ENCODE data around the gene GSE1. TPM values are rescaled to one million over a fixed set of nuclear protein-coding genes. Genes with fewer than 3 reads are reported as not detected.

The GSE1 gene
- total RNA-seq, 1 donor from 2014 or later: 120 TPM

DNA sequence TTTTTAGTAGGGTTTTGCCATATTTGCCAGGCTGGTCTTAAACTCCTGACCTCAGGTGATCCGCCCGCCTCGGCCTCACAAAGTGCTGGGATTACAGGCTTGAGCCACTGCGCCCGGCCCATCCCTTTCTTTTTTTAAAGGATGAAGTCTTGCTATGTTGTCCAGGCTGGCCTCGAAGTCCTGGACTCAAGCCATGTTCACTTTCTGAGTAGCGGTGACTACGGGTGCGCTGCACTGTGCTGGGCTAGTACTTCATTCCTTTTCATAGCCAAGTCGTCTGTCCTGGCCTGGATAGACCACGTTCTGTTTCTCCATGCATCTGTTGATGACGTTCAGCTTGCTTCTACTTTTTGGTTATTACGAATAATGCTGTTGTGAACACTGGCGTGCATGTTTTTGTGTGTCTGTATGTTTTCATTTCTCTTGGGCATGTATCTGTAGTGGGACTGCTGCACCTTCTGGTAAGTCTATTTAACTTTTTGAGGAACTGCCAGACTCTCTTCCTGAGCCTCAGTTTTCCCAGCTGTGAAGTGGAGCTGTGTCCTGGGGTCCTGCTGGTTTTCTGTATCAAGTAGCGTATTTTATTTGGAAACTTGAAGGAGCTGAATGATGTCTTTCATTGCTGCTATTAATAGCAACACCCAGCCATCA lies 40.0 kb upstream of the GSE1 start:
- Histone ChIP-seq H3K27ac (peak overlapping the region; percentile 87 to 91), H3K36me3 (no peaks in the 10 kb centered on the region), H3K27me3 (no peaks in the 10 kb centered on the region), H3K9me3 (no peaks in the 10 kb centered on the region), H3K4me1 (peaks cover 13 to 20% of the 10 kb centered on the region in 2 donors), H3K4me3 (no peak overlapping the region)
- TF ChIP-seq, protein P1, sequence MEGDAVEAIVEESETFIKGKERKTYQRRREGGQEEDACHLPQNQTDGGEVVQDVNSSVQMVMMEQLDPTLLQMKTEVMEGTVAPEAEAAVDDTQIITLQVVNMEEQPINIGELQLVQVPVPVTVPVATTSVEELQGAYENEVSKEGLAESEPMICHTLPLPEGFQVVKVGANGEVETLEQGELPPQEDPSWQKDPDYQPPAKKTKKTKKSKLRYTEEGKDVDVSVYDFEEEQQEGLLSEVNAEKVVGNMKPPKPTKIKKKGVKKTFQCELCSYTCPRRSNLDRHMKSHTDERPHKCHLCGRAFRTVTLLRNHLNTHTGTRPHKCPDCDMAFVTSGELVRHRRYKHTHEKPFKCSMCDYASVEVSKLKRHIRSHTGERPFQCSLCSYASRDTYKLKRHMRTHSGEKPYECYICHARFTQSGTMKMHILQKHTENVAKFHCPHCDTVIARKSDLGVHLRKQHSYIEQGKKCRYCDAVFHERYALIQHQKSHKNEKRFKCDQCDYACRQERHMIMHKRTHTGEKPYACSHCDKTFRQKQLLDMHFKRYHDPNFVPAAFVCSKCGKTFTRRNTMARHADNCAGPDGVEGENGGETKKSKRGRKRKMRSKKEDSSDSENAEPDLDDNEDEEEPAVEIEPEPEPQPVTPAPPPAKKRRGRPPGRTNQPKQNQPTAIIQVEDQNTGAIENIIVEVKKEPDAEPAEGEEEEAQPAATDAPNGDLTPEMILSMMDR (IDR thresholded peaks at IDR 0.05): no peak
- no peak for DNase-seq (ENCODE audit: low spot score in 2 of 2)
- intact Hi-C loops (cut with DNase I): loop anchor here (1.0 to 5.0 kb wide), 2 partner anchors 18 to 61 kb away; no protein-coding TSS in a partner anchor

DNA sequence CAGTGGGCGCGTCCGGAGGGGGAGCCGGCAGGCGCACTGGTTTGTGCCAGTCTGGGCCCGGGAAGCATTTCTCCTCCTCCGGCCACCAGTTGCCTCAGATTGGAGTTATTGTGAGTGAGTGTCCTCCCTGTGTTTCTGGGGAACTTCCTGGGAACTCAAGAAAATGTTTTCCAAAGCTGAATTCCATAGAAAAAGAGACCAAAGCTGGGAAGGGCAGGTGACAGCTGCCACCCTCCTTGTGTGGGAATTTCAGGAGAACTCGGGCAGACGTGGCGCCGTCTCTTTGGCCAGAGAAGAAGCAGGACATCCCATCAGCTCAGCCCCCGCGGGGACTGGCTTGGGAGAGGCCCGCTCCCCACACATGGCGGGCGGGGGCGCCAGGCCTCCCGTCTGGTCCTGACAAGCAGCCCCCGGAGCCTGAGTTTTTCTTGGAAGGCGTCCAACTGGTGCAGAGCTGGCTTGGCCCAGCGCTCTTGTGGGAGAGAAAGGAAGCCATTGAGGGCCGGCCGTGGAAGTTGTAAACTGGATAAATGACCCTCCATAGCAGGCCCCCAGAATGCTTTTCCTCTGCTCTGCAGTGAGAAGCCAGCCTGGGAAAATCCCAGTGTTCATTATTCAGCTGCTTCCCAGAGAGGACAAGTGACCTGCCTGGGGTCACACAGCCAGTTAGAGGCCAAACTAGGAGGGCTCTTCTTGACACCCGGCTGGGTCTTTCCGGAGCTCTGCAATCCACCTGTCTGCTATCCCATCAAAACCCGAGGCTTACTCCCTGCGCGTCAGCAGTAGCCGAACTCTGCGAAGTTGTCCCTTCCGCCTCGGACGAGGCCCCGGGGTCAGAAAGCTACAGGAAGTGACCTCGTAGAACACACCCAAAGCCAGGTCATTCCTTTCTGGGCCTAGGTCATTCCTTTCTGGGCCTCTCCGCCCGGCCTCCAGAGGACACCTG lies 39.2 kb upstream of the GSE1 start:
- Histone ChIP-seq H3K27me3 (no peaks in the 10 kb centered on the region), H3K36me3 (no peaks in the 10 kb centered on the region), H3K27ac (peak overlapping the region; percentile 87 to 91), H3K9me3 (no peaks in the 10 kb centered on the region), H3K4me3 (peak overlapping the region; percentile 29 to 54), H3K4me1 (peaks cover 13 to 20% of the 10 kb centered on the region in 2 donors)
- intact Hi-C loops (cut with DNase I): loop anchor here (1.0 to 5.0 kb wide), 3 partner anchors 19 to 62 kb away; no protein-coding TSS in a partner anchor
- TF ChIP-seq, protein P1 (IDR thresholded peaks at IDR 0.05): no peak
- DNase-seq (ENCODE audit: low spot score in 2 of 2): peak in 1 of 2 donors; percentile 89

DNA sequence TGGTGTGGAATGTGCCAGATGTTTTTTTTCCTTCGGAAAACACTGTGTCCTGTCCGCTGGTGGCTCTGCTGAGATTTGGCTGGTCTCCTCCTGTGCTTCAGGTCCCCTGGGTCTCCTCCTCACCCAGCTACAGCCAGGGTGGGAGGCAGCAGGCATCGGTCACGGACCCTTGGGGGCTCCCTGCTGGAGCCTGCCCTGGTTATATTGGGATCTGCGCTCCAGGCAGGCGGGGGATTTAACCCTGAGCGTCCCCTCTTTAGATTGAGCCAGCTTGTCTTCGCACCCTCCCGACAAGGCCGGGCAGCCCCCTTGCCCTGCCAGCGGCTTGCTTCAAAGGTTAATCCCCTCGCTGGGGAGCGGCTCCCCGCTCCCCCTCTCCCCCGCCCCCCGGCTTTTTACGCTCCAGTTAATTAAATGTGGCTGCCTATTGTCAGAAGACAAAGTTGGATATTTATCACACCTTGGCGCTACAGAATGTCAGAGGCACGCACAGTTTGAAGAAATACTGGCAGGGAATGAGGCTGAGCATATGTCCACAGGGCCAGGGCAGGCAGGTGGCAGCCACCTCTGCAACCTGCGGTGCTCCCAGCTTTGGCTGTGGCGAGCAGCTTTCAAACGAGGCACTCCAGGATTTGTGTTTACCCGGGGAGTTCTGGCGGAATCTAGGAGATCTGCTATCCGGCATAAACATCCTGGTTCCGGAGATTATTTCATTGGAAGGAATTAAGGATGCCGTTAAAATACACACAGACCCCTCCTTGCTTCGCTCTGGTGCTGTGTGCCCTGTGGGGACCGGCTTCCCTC lies 38.2 kb upstream of the GSE1 start:
- no peaks in the 10 kb centered on the region for H3K9me3 ChIP-seq
- no peak for DNase-seq (ENCODE audit: low spot score in 2 of 2)
- TF ChIP-seq, protein P1 (IDR thresholded peaks at IDR 0.05): no peak
- peak overlapping the region; percentile 29 to 54 for H3K4me3 ChIP-seq
- no peaks in the 10 kb centered on the region for H3K36me3 ChIP-seq
- H3K27me3 ChIP-seq: no peaks in the 10 kb centered on the region
- H3K27ac ChIP-seq: peak overlapping the region; percentile 87 to 91
- intact Hi-C loops (cut with DNase I): loop anchor here (2.0 to 5.0 kb wide), 2 partner anchors 36 to 63 kb away; no protein-coding TSS in a partner anchor
- H3K4me1 ChIP-seq: peaks cover 13 to 20% of the 10 kb centered on the region in 2 donors

DNA sequence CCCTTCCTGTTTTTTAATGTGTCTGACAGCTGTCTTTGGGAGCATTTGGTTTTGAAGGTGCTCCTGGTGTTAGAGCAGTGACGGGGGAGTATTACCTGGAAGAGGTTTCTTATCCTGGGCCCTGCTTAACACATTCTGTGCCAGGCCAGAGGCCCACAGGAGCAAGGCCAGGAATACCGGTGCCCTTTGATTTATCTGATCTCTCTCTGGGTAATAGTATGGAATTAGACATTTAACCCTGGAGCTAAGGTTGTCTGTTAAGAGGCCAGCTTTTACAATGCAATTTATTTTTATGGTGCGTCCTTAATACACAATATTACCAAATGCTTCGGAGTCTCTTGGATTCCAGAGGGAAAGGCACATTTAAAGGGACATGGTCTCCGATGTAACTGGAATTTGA lies 37.2 kb upstream of the GSE1 start:
- Histone ChIP-seq H3K4me1 (peaks cover 13 to 20% of the 10 kb centered on the region in 2 donors), H3K27me3 (no peaks in the 10 kb centered on the region), H3K4me3 (no peak overlapping the region), H3K27ac (no peak overlapping the region), H3K36me3 (no peaks in the 10 kb centered on the region), H3K9me3 (no peaks in the 10 kb centered on the region)
- intact Hi-C loops (cut with DNase I): loop anchor here (2.0 kb wide), 1 partner anchor 35 kb away; no protein-coding TSS in a partner anchor
- TF ChIP-seq, protein P1 (IDR thresholded peaks at IDR 0.05): no peak
- DNase-seq (ENCODE audit: low spot score in 2 of 2): no peak

DNA sequence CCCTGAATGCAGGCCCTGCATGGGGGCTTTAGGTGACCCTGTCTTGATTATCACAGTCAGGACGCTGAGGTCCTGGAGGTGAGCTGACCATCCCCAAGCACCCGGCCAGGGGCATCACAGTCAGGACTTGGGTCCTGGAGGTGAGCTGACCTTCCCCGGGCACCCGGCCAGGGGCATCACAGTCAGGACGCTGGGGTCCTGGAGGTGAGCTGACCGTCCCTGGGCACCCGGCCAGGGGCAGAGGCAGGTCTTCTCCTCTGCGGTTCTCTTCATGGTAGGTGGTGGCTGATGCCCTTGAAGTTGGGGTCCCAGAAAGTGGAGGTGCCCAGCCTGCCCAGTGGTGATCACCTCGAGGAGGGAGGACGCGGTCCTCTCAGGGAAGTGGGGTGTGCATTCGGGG lies 36.2 kb upstream of the GSE1 start:
- no peak for DNase-seq (ENCODE audit: low spot score in 2 of 2)
- Histone ChIP-seq H3K9me3 (no peaks in the 10 kb centered on the region), H3K27me3 (no peaks in the 10 kb centered on the region), H3K27ac (no peak overlapping the region), H3K36me3 (no peaks in the 10 kb centered on the region), H3K4me3 (no peak overlapping the region), H3K4me1 (peaks cover 13 to 20% of the 10 kb centered on the region in 2 donors)
- intact Hi-C loops (cut with DNase I): no loop called here
- TF ChIP-seq, protein P1 (IDR thresholded peaks at IDR 0.05): no peak

Measured in ascending aorta (tissue), 2 donors.